Astrocyte of the hippocampus (primary cell): ENCODE data around the gene GALNT13.

ENCODE experiments used
- DNase-seq: peaks from one replicate; pipeline ENCODE4 v3.0.0; 2011; ENCODE audit warnings: low read depth, low spot score

GALNT13 gene

DNA sequence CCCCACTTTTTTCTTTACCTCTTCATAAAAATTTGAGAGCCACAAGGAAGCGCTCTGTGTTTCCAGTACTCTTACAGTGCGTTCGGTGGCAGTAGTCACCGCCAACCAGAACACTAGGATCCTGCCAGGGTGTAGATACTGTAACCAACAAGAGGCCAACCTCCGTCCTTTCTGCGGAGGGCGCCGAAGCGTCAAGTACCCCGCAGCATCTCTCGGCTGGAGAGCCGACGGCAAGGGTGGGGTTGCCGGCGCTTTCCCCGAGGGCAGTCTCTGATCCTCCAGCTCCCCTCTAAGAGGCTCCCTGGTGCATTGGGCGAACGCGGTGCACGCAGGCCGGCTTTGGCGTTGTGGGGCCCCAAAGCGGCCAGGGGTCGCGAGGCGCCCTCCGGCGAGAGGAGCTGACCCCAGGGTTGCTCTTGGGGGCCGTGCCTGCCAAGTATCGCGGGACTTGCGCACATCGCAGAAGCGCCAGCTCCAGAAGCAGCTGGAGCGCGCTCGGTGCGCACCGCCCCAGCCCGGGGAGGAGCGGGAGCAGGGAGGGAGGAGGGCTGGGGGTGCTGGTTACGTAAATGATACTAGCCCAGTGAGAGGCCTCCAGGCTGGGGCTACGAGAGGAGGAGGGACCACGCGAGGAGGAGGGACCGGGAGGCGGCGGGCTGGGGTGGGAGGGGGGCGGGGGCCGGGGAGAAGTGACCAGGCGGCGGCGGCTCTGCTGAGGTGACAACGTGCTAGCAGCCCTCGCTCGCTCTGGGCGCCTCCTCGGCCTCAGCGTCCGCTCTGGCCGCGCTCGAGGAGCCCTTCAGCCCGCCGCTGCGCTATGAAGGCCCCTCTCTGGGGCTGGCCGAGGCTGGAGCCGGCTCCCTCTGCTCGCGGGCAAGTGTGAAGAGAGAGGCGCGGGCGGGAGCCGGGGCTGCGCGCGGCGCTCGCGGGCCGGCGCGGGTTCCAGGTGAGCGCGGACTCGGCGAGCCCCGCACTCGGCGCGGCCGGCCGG is at the start of gene GALNT13:
Gene GALNT13 (plus strand): TSS at position 692 of the 991 bp plus-strand sequence.
- DNase-seq = peak; percentile 81

DNA sequence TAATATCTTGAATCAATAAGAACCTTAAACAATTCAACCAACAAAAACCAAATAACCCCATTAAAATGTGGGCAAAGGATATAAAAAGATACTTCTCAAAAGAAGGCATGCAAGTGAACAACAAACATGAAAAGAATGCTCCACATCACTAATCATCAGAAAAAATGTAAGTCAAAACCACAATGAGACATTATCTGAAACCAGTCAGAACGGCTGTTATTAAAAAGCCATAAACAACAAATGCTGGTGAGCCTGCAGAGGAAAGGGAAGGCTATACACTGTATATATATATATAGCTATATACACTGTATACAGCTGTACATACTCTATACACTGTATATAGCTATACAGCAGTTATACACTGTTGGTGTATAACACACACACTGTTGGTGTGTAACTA is 47.8 kb upstream of the GALNT13 start:
- peak; percentile 2 for DNase-seq

DNA sequence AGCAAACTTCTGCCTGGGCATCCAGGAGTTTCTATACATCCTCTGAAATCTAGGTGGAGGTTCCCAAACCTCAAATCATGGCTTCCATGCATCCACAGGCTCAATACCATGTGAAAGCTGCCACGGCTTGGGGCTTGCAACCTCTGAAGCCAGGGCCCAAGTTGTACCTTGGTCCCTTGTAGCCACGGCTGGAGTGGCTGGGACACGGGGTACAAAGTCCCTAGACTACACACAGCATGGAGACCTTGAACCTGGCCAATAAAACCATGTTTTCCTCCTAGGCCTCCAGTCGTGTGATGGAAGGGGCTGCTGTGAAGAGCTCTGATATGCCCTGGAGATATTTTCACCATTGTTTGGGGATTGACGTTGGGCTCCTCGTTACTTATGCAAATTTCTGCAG is 43.4 kb upstream of the GALNT13 start:
- no peak for DNase-seq

DNA sequence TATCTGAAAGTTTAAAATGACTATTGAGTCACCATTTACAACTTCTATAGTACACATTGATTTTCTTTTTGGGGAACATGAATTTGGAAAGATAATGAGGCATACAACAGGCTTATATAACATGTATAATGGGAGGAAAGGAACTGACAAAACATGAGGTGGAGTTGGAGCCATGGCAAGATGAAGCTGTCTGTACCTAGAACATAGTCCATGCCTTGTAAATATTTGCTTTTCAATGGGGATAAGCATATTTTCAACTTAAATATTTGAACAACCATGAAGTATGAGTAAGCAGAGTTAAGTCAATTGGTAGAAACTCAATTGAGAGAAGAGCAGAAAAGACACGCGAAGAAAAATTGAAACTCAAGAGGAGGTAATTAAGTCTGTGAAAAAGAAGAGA is 37.1 kb upstream of the GALNT13 start:
- no peak for DNase-seq

DNA sequence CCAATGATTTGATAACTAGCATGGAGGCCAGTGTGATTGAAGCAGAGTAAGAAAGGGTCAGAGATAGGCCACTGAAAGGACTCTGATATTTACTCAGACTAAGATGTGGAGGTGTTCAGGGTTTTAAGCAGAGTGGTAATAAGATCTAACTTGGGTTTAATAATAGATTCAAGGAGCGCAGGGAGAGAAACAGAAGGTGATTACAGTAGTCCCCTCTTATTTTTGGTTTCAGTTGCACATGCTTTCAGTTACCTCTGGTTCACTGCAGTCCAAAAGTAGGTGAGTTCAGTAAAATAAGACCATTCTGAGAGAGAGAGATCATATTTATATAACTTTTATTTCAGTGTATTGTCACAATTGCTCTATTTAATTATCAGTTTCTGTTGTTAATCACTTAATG is 13.5 kb upstream of the GALNT13 start:
- DNase-seq = no peak

DNA sequence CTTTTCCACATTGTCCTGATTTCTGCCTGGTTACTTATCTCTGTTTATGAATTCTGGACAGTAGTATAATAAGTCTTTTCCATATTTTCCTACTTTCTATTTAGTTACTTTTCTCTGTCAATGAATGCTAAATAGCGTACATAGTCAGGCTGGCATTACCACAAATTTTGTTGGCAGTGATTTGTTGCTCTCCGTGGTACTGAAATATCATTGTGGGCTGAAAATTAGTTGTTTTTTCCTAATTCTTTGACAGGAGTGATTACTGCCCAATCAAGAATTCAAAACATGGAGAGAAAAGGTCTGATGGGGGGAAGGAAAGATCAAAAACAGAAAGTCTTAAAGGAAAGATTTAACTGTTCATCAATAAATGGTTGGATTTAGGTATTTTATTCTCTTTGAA is 7.7 kb upstream of the GALNT13 start:
- peak; percentile 15 for DNase-seq

DNA sequence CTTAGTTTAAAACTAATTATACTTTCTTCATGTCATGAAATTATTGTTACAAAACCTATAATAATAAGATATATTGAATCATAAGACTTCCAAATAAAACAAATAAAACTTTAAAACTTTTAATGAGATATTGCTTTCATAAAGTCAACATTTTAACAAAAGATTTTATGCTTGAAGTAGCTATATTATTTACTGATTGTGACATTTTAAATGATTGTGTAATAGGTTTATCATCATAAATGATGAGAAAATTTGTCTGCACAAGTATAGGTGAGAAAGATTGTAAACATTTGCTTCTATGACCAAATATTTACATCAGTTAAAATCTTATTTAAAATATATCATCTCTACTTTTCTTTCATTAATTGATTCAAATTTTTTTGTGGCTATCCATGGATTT is 5.1 kb upstream of the GALNT13 start:
- no peak for DNase-seq

DNA sequence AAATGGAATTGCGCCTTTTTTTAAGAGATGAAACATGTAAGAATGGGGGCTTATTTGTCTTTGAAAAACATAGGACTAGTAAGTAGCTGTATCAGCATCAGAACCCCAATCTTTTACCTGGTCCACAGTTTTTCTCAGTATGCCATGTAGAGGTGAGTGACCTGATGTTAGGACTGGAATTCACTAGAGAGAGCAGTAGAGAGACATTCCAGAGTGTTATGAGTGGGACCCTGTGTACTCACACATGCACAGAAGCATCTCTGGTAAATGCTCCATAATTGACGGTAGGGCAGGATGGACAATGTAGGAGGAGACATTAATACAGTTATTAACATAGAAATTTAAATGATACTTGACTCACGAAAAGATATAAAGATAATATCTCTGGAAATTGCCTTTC is 1.4 kb upstream of the GALNT13 start:
- no peak for DNase-seq

DNA sequence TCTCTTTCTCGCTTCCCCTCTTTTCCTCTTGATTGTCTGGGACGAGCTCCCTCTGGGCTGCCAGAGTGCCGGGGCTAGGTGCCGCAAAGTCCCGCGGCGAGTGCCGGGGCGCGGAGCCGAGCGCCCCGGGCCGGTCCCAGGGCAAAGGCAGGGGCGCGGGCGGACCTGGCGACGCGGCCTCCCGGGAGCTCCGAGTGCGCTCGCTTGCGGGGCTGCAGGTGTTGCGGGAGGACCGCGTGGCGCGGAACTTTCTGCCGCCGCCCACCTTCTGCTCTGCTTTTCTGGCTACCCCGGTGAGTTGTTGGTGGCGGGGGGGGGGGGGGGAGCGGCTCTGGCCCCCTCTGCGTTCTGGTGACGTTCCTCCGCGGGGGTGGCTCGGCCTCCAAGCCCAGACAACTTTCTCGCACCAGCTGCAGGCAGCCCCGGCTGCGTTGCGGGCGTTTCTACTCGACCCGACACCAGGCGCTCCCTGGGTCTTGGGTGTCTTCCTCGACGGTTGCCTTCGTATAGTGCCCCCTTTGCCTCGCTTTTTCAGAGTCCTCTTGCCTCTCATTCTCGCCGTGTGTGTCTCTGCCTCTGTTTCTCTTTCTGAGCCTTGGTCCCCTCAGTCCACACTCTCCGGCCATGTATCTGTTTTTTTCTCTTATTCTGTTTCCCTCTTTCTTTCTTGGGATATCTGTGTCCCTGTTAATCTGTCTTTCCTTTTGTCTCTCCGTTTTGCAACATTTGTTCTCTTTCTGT is 759 bp downstream of the GALNT13 start:
- peak; percentile 22 for DNase-seq

DNA sequence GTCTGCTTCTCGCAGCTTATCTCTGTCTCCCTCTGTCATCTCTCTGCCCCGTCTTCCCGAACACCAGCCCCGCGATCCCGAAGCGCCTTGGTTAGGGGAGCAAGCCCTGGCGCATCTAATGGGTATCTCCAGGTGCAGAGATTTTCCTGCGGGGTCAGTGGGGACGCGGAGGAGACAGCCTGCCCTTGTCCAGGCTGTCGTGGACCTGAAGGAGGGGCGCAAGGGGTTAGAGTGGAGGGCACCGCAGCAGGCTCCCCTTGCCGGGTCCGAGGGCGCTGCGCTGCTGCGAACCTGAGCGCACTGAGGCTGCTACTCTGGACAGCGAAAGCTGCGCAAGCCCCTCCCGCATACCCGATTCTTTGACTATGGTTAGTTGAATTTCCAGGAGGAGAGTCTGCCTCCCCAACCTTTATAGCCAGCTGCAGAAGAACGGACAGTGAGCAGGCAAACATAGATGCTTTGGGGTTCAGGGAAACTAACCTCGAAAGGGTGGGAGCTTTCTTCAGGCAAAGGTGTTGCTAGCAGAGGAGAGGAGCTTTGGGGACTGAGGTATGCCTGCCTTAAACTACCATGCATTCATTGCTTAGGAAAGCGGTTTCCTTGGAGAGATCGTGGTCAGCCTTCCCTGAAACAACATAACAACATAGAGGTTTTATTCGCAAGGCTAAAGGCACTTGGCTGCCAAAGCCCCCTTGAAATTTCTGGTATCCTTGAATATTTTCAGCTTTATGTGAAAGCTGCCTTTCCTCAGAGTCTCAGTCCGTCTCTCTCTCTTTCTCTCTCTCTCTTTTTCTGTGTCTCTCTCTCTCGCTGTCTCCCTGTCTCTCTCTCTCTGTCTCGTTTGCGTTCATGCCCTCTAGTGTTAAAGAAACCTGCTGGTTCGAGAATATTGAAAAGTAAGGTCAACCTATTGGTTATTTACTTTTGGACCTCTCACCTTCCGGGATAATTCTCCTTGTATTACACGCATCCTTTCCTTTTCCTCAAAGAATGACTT is 1.6 kb downstream of the GALNT13 start:
- peak; percentile 43 for DNase-seq

DNA sequence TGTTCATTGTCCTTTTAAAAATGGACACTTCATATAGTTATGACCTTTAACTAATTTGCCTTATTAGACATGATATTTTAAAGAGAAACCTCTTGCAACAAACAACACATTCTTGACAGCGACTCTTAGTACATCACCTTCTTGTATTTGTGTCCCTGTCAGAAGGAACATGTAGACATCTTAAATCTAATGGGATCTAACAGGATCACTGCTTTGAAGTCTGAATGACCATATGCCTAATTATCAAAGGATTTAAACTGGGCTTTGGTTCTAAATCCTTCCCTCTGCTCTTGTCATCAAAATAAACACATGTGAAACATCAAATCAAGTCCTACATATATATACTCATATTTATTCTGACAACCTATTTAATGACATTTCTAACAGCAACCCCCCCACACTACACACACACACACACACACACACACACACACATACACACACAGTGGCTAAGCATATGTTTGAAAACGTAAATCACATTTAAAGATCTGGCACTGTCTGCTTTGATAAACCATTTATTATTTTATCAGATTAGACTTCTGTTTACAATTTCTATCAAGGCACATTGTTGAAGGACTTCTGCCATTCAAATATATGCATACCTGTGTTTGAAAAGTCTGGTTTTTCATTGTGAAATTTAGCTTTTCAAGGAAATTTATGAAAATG is 4.2 kb downstream of the GALNT13 start:
- no peak for DNase-seq

DNA sequence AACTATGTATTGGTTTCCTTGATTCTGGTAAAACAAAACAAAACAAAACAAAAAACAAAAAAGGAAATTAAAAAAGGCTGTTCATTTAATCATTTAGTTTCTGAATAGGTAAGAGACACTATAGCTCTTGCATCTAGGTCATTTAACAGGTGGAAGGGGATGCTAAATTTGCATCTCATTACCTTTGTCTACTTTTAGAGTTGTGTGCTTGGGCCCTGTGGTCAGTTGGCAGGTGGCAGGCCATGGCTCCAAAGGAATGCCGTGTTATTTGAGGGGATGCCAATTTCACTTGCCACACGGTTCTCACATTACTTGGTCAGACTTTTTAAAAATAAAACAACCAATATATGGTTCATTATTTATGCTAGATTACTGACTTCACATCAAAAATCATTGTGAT is 9.2 kb downstream of the GALNT13 start:
- no peak for DNase-seq

DNA sequence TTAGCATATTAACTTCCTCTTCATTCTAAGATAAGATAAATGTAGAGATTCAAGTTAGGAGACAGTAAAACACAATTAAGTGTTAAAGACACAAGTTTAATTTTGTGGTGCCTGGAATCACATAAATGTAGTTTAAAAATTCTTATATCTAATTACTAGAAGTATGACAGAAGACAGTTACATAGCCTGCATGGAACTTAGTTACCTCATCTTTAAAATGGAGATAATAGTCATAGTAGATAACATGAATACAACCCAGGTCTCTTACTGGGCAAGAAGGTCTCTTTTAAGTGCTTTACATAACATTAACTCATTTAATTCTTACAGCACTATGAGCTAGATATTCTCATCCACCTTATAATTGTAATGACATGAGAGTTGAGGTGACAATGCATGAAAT is 15.1 kb downstream of the GALNT13 start:
- DNase-seq = no peak

DNA sequence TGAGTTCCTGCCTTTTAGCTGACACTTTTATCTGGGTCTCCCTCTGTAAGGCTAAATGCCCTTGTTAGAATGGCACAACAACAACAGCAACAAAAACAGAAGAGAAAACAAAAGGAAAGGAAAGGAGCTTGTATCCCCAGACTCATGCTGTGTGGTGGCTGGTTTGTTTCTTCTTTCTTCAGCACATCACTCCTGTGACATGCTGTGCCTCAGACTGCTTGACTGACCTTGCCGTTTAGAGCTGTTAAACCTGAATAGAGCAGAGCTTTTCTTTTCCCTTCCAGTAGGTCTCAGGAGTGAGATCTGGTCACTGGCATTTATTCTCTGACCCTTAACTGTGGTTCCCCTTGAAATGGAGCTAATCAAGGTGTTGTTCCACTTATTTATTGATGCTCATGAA is 18.9 kb downstream of the GALNT13 start:
- DNase-seq = no peak

DNA sequence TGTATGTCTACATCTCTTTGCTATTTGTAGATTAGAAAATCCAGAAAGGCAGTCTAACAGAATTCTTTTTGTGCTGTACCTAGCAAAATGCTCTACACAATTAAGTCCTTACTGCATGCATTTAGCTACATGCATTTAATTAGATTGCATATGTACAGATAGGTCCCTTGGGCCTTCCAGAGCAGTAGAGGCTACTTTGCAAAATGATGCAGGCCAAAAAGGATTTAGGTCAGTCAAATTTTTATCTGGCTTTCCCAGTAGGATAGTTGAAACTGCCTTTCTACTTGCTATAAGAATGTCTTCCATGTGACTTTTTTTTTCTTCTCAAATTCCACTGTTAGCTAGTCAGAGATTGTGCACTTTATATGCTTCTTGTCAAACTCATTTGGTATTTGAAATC is 19.3 kb downstream of the GALNT13 start:
- DNase-seq = no peak

DNA sequence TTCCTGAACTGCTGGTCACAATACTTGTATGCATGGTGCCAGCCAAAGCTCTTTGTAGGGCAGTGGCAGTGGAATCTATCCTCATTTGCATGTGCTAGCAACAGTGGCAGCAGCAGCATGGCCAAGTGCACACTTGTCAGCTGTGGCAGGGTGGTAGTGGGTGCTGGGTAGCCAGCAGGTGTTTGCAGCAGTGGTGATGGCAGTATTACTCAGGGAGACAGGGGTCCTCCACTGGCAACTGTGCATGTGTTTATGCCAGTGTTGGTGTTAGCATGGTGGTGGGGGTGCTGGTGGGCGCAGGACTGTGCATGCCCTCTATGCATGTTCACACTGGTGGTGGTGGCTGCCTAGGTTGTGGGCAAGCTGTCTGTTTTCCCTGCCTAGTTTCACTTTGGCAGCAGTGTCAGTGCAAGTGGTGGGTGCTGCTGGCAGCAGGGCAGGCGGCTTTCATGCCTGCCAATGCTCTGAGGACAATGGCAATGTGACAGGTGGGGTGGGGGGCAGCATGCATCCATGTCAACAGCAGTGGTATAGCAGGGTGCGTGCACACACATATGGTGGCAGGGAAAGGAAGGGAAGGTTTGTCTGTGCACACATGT is 41.2 kb downstream of the GALNT13 start:
- no peak for DNase-seq

DNA sequence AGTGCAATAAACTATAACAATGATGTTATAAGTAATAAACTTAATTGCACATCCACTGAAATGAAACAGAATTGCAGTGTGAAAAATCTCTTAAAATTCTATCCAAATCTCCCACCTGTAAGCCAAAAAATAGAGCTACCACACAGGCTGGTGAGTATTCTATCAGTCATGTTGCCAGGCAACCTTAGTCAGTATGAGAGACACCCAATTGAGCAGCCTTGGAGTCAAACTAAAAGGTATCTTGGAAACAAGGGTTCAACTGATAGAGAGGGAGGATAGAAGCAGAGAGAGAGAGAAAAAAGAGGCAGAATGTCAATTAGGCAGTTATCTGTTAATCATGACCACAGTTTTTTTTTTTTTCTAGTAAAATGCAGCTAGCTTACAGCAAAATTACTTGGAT is 45.8 kb downstream of the GALNT13 start:
- no peak for DNase-seq

DNA sequence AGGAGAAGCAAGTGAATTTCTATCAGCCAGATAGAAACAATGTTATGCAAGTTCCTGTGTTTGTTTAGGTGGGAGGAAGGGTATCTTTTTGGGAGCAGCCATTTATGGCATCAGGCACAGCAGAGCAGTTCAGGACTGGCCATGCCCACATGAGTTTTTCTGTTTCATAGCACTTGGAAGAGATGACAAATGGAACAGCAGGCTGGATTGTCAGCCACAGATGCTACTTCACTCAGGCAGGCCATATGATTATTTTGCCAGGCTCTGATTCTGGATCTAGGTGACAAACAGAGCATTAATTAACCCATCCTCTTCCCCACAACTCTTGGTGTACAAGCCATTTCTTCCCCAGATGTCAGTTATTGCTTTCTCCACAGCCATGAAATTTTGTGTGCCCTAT is 63.8 kb downstream of the GALNT13 start:
- no peak for DNase-seq

DNA sequence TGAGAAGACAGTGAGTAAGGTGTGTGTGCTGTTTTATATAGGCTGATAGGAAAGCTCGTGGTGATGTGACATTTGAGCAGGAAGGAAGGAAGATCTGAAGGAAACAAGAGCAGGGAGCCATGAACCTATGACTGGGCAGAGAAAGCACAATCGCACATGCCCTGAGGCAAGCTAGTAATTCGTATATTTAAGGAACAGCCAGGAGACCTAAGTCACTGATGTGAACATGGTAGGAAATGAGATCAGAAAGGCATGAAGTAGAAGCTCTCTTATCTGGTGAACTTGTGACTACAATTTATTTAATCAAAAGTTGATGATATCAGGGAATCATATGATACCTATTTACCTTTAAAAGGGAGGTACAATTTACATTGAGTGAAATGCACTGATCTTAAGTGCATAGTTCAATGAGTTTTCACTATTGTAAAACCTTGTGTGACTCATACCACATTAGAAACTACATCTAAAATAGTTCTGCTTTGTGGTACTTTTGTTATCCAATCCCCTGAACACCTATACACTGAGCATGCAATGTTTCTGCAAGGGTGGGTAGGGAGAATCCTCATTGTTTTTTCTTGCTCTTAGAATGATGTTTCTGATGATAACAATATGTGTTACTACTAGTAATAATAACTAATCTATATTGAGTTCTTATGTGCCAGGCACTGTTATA is 67.5 kb downstream of the GALNT13 start:
- DNase-seq = no peak

DNA sequence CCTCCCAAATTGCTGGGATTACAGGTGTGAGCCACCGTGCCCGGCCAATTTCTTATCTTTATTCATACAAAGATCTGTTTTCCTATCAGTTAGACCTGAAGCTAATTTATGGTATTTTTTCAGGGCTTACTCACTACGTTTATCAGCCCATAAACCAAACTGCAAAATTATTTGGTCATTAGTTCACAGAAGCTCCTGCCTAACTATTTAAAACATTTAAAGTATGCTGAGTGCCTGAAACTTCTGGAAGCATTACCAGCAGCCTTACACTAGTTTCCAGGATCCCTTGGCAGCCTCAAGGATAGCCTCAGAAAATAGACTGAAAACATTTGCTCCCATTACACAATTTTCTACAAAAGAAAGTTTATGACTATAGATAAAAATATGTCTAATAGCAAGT is 68.8 kb downstream of the GALNT13 start:
- DNase-seq = peak; percentile 83
